TTC549 (cell line): Measurements from ENCODE around the gene BTBD19.
A peak's percentile ranks its signal among the peaks of the same experiment; 100 is the strongest.
"Not testable (repeated sequence)": the region's sequence is repeated elsewhere in the genome, so short reads cannot be mapped to it uniquely, and the experiment has no call there.

ENCODE experiments used
- FAIRE-seq: peaks from 2 replicates; lab custom pipeline; 2012; peaks lifted over from hg19 to GRCh38; lab: Jason Lieb, UNC

Gene BTBD19

DNA sequence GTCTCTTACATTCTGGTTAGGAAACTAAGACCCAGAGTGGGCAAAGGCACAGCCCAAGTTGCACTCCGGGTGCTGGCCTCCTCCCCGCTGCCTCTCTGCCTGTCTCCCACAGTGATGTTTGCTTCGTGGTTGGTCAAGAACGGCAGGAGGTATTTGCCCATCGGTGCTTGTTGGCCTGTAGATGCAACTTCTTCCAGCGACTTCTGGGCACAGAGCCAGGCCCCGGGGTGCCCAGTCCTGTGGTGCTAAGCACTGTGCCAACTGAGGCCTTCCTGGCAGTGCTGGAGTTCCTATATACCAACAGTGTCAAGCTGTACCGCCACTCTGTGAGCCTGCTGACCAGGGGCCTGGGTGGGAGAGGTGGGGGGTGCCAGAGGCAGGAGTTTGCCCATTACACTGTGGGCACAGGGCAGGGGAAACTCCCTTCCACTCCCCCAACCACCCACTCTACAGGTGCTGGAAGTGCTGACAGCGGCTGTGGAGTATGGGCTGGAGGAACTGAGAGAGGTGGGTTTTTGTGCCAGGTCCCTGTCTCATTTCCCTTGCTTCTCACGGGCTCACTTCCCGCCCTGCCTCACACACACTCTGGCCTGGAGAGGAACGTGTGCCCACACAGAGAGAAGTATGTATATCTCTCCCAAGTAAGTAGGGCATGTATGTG, 1.9 kb downstream of the BTBD19 start:
- no peak for FAIRE-seq

DNA sequence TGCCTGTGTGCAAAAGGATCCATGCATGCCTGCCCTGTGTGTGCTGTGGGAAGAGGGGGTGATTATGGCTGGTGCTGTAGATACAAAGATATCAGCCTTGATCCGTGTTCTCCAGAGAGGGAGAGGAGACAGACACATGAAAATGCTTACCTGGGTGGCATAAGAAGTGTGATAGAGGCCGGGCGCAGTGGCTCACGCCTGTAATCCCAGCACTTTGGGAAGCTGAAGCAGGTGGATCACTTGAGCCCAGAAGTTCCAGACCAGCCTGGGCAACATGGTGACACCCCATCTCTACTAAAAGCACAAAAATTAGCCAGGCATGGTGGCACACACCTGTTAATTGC, 2.4 kb downstream of the BTBD19 start:
- FAIRE-seq: not testable (repeated sequence)

DNA sequence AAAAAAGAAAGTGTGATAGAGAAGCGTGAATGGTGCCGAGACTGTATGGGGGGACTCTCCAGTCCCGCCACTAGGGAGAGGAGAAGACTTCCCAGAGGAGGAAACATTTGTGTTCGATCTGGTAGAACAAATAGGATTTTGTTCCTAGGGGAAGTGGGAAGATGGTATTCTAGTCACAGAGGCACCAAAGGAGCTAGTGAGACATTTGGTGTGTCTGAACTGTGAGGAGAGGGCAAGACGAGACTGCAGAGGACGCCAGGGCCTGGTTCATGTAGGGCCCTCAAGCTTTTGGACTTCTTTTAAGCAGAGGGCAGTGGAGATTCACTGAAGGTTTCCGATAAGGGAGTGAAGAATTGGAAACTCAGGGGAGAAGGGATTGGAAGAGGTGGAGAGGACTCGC, 2.9 kb downstream of the BTBD19 start:
- no peak for FAIRE-seq

DNA sequence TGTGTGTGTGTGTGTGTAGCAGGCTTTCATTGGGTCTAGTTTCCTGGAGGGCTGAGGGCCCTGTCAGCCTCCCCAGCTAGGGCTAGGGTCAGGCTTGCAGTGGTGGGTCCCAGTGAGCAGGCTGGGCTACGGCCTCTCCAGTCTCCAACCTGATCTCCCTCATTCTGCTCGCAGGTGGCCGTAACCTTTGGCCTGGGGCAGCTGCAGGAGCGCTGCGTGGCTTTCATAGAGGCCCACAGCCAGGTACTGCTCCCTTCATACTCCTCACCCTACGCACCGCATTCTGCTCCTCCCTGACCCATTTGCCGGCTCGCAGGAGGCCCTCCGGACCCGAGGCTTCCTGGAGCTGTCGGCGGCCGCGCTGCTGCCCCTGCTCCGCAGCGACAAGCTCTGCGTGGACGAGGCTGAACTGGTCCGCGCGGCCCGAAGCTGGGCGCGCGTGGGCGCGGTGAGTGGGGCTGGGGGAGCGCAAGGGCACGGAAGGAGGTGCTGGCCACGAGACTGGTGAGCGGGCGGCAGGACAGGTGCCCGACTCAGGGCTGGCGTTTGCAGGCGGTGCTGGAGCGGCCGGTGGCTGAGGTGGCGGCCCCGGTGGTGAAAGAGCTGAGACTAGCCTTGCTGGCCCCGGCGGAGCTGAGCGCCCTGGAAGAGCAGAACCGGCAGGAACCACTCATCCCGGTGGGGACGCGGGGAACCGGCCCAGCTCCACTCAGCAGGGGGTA, 4.7 kb downstream of the BTBD19 start:
- FAIRE-seq: no peak

DNA sequence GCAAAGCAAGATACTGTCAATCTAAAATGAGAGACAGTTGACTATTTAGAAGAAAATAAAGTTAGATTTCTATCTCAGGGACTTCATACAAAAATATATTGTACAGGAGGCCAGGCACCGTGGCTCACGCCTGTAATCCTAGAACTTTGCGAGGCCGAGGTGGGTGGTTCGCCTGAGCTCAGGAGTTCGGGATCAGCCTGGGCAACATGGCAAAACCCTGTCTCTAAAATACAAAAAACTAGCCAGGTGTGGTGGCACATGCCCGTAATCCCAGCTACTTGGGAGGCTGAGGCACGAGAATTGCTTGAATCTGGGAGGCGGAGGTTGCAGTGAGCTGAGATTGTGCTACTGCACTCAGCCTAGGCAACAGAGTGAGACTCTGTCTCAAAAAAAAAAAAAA, 7.6 kb downstream of the BTBD19 start:
- FAIRE-seq: not testable (repeated sequence)

DNA sequence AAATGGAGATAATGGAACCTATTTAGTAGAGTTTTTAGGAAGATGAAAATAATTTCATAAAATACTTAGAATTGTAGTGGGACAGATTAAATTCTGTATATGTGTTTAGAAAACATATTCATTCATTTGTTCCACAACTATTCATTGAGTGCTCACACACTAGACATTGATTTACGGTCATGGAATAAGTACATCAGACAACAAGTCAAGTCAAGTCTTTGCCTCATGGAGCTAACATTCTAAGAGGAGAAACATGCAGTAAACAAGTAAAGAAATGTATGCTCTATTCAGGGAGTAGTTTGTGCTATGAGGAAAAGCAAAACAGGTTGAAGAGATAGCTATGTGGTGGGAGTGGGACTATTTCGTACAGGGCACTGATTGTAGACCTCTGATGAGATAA, 9.0 kb downstream of the BTBD19 start:
- FAIRE-seq: no peak

DNA sequence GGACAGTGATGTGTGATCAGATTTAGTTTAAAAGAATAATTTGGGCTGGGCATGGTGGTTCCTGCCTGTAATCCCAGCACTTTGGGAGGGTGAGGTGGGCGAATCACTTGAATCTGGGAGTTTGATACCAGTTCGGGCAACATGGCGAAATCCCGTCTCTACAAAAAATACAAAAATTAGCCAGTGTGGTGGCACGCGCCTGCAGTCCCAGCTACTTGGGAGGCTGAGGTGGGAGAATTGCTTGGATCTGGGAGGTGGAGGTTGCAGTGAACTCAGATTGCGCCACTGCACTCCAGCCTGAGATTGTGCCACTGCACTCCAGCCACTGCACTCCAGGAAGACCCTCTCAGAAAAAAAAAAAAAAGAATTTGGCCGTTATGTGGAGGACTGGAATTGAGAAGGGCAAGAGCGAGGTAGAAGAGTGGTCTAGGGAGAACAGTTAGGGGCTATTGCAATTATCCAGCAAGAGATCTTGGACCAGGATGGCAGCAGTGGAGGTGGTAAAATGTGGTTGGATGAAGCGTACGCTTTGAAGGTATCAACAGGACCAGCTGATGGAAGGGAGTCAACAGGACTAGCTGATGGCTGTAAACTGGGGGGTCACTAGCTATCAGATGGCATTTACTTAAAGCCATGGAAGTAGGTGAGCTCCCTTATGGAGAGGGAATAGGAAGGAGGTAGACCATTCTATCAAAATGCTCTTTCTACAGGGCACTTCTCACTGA, 9.6 kb downstream of the BTBD19 start:
- FAIRE-seq: no peak

DNA sequence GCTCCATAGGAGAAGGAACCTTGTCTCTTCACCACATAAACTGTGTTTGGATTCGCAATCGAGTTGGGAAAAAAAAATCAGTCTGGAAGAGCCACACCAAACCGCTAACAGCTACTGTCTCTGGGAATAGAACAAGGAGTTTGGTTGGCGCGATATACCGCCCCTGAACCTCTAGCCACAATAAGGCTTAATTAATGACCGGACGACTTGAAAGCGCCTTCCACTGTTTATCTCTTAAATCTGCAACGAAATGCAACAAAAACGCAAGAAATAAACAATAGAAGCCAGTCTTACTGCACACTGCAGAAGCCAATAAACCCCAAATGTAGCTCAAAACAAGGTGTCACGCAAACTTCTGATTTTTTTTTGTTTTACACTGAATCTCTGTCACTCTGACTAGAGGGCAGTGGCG, 10.9 kb downstream of the BTBD19 start:
- FAIRE-seq: no peak

DNA sequence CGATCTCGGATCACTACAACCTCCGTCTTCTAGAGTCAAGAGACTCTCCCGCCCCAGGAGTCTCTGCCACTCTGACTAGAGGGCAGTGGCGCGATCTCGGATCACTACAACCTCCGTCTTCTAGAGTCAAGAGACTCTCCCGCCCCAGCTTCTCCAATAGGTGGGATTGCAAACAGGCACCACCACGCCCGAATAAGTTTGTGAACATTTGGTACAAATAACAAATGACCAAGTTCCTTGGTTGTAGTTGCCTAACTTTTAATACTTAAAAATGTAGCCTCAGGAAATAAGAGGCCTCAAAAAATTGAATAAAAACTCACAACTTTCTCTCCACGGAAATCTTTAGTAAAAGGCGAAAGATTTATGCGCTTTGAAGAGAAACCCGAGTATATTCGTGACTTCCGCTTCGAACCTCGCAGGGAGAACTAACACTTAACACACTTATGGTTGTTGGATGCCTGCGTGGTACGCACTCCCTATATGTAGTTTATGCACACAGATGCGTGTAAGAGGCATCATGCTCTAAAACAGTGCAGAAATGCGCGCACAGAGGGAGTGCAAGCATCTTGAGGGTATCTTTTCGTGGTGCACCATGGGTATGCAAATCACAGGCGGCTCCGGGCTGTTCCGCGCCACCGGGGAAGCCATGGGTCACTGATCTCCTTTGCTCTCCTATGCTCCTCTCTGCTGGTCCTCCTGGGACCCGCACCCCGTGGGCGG, 11.4 kb downstream of the BTBD19 start:
- FAIRE-seq: peak; percentile 95

DNA sequence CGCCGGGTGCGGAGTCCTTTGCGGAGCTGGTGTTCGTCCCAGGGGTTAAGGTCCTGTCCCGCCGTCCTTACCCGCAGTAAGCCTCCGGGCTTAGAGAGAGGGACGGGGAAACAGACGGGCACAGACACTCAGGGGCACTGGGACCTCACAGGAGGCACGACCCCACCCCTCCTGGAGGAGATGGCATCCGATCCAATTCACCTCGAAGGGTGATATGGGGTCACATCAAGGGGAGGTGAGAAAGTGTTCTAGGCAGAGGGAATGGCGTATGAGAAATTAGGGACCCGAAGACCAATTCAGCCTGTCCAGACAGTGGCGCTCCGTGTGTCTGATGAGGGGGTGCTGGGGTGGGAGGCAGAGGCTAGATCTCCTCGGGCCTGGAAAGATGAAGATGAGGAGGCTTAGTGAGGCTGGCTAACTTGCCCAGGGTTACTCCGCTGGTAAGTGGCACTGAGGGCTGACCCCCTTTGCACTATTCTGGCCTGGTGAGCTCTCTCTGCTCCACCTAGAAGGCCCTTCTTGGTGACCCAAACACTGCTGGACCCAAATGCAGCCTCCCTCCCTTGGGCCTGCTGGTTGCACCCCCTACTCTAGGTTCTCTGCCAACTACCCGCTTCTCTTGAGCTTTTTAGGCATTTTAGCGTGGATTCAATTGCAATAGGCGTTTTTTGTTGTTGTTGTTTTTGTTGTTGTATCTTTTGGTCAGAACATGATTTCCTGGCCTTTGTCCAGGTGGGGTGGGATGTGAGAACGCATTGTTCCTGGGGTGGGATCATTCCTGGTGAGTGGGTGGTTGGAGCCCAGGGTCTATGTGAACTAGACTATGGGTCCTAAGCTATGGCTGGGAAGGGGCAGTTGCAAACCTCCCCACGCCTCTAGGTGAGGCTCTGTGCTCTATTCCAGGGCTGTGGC, 12.3 kb downstream of the BTBD19 start:
- no peak for FAIRE-seq

DNA sequence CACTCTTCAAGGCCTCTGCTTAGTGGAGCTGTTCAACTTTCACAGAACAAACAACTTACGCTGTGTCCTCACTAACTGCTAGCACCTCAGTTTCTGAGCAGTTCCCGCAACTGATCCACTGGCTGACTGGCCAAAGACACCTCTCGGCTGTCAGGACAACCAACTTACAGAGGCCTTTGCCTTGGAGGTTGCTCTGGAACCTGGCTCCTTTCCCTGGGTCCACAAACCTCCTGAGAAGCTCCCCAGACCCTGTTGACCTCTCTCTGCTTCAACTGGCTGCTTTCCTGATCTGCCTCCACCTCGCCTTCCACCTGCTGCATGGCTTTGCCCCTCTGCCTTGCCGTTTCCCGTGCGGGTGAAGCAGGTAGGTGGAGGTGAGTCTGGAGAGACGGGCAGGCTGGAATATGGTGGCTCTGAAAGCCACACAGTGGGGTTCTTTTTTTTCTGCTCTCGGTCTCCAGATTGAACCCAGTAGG, 13.0 kb downstream of the BTBD19 start:
- no peak for FAIRE-seq

DNA sequence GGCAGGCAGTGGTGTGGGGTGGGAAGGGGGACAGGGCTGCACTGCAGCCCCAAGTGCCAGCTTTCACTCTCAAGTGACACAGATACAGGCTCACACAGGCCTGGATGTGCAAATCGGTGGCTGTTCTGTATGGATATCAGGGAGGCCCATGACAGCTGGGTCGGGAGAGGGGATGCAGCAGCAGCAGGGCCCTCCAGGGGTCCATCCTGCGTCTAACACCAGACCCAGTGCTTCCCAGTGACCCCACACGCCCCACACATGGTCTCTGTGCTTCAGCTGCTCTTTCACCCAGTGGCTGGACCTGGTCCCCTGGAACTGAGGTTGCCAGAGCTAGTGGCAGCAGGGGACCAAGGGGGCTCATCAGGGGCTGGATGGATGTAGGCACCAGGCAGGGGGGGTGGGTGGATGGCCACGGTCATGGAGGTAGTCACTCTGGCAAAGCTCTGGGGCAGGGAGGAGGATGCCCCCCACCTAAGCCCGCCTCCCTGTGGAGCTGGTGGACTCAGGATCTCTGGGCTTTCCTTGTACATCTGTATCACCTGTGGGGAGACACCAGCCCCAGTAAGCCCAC, 13.9 kb downstream of the BTBD19 start:
- no peak for FAIRE-seq

DNA sequence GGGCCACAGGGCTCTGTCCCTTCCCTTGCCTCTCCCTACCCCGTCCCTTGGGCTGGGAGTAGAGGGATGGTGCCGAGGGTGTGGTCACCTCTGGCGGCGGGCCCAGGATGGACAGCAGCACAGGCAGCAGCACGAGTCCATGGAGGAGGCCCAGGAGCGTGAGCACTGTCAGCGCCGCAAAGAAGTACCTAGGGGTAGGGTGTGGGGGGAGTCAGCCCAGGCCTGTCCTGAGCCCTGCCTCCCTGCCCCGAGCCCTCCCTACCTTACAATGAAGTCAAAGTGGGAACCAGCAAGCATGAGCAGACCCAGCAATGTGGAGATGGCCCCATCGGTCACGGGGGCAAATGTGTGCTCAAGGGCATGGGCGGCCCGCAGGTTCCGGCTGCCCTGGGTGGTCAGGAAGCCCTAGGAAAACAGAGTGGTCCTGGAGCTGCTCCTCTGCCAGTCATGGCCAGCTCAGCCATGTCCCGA, 14.7 kb downstream of the BTBD19 start:
- FAIRE-seq: no peak

DNA sequence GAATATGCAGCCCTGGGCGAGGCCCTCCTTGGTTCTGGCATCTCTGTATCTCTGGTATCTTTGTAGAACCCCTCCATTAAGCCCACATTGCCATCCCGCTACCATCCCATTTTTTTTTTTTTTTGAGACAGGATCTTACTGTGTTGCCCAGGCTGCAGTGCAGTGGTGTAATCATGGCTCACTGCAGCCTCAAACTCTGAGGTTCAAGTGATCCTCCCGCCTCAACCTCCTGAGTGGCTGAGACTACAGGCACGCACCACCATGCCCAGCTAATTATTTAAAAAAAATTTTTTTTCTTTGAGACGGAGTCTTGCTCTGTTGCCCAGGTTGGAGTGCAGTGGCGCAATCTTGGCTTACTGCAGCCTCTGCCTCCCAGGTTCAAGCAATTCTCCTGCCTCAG, 16.1 kb downstream of the BTBD19 start:
- not testable (repeated sequence) for FAIRE-seq

DNA sequence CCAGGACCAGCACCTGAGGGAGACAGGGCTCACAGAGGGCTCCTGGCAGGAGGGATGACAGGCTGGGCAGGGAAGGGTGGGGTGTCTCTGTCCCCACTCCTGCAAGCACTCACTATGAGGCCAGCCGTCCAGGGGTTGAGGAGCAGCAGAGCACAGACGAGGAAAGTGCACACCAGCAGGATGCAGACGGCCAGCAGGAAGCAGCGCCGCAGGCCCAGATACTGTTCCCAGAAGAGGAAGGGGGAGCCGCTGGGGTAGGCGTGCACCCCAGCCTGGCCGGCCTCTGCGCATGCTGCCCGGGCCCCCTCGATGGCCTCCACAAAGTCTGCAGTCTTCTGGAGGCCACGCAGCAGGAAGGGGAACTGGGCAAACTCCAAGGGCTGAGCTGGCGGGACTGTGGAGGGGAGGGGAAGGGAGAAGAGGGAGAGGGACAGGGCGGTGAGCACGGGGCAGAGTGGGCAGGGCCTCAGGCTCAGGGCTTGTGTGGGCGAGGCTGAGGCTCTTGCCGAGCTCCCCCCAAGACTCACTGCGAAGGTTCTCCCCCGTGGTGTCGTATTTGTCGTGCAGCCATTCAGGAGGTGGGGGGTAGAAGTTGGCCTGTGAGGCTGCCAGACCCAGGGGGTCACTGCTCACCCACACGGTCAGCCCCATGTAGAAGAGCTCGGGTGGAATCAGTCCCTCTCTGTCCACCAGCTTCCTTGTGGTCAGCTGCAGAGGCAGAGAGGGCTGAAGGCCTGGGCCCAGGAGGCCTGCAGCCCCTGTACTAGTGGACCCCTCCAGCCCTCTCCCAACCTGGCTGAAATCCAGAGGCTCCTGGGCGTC, 18.3 kb downstream of the BTBD19 start:
- no peak for FAIRE-seq

DNA sequence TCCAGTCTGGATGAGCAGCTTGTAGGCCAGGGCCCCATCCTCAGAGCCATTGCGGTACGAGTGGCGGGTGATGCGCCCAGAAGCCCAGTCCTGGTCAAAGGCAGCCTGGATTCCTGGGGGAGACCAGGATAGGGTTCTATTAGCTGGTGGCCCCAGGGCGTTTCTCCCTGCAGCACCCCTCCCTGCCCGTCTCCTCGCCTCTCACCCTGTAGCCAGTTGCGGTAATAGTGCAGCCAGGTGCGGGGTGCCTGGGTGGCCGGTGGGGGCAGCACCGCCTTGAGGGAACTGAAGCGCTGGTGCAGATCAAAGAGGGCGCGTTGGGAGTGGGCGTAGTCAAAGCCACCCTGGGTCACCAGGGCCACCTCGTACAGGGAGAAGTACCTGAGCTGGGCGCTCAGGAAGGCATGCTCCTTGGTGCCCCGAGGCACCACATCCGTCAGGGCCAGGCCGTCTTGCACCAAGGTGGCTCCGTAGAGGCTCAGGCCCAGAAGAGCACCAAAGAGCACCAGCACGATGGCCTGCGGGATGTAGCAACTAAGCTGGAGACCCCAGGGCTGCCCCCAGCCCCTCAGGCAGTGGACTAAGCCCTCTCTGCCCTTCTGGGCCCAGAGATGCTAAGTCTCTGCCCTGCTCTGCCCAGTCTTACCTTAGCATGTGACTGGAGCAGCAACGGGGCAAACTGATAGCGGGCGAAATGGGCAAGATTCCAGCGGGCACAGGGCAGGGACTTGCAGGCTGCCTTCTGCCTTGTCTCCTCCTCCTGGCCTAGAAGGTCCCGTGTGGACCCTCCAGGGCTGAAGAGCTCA, 19.1 kb downstream of the BTBD19 start:
- no peak for FAIRE-seq

DNA sequence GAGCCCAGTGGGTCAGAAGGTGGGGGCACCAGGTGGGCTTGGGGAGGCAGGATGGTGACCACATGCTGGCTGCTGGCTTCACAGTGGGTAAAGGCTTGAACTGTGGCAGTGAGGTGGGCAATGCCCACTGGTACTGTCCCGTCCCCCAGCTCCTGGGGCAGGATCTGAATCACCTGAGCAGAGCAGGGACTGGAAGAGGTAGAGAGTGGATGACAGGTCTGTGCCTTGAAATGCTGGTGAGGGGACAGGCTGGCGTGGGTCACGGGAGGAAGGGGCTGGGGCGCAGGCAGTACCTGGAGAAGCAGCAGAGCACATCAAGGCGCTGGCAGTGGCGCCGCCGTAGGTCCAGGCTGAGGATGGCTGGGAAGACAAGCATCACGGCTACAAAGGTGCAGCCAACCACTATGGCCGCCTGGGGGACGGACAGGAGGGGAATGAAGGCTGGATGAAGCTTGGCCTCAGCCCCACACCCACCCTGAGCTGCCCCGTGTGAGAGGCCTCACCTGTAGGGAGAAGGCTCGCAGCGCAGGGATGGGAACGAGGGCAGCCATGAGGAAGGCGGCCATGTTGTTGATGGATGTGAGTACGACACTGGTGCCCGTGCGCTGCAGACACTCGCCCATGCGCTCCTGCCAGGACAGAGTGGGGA, 19.8 kb downstream of the BTBD19 start:
- FAIRE-seq: no peak

DNA sequence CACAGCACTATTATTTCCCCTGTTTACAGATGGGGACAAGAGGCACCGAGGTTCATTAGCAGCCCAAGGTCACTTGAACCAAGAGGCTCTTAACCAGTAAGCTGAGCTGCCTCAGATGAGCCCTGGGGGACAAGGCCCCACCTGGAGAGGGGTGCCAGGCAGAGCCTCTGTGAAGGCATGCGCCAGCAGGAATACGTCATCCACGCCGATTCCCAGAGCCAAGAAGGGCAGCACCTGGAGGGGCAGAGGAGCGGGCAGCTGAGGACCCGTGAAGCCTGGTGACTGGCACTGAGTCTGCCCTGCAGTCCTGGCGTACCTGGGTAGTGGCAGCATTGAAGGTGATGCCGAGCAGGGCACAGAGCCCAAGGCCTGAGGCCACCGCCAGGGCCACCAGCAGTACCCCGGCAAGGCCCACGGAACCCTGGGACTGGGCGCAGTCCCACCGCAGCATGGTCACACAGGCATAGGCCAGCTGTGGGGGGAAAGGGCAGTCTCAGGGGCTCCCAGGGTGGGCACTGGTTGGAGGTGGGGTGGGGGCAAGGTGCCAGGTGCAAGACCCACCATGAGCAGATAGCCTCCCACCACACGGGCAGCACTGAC, 20.6 kb downstream of the BTBD19 start:
- no peak for FAIRE-seq
